ENCODE data around the gene RYR2. TPM values are rescaled to one million over a fixed set of nuclear protein-coding genes. Genes with fewer than 3 reads are reported as not detected.
A peak's percentile ranks its signal among the peaks of the same experiment; 100 is the strongest.

RYR2 gene
- polyA plus RNA-seq, 1 donor: 3.1 TPM

DNA sequence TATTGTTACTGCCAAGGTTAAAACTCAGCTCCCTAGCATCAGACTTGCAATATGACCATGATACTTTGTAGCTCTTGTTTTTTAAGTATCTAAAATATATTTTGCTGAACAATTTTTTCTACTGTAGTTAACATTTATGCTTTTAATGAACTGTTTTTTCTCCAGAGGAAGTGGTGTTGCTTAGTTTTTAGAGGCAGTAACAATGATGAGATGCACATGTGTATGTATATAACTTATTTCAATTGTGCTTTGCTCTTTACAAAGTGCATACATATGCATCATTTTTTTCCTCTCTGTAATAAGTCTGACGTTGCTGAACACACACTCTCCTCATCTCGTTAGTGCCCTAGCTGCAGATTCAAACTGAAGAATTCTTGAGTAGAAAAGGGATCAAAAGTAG is 430.0 kb downstream of the RYR2 start:
- DNase-seq: no peak

DNA sequence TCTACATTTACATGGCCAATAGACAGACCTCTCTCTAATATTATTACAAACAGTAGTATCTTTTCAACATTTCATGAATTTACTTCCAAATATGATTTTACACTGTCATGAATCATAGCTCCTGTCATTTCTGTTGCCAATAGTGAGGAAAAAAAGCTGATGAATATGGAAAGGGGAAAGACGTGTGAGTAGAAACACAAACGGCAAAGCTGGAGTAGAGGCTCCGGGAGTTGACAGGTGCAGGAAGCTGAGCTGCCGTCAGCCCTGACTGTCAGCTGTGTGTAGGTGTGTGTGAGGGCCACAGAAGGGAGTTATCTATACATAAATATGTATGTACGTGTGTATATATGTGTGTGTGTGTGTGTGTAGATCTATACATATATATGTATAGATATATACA is 431.9 kb downstream of the RYR2 start:
- DNase-seq: no peak

DNA sequence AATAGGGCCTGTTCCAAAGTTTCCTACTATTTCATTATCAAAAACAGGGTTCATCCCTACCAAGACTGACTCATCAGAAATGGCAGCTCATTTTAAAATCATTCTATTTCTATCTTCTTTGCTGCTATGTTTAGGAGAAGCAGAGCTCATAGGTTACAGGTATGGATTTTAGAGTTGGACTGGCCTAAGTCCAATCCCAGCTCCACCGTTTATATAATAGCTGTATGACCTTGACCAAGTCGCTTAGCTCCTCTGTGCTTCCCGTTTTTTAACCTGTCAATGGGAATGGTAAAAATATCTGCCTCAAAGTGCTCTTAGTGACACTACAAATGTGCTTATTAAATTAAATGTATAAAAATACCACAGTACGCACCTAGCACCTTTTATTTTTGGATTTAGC is 436.1 kb downstream of the RYR2 start:
- no peak for DNase-seq

DNA sequence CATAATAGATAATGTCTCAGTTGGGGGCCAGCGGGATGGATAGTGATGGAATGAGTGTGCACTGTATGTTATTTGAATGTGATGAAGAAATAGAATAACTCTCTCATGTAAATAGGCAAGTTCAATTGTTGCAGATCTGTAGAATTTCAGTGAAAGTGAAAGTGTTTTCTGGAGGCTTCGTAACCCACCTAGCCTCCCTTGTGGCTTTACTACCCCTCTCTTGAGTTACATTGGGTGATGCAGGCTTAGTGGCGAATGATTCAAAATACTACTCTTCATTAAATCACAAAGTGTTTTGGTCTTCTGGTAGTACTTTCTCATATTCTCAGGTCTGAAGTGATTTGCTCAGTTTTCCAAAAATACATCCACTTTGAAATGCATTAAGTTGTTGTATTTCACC is 436.9 kb downstream of the RYR2 start:
- no peak for DNase-seq

DNA sequence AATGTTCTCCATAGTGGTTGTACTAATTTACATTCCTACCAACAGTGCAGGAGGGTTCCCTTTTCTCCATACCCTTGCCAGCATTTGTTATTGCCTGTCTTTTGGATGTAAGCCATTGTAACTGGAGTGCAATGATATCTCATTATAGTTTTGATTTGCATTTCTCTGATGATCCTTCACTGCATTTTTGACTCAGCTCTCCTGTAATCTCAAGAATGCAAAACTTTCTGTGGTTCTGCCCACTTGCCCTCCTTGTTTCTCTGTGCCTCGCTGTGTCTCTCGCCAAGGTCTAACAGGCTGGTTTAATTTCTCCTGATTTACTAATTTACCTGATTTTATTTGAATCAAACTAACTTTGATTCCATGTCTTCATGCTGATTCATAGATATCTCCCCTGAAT is 440.8 kb downstream of the RYR2 start:
- no peak for DNase-seq

DNA sequence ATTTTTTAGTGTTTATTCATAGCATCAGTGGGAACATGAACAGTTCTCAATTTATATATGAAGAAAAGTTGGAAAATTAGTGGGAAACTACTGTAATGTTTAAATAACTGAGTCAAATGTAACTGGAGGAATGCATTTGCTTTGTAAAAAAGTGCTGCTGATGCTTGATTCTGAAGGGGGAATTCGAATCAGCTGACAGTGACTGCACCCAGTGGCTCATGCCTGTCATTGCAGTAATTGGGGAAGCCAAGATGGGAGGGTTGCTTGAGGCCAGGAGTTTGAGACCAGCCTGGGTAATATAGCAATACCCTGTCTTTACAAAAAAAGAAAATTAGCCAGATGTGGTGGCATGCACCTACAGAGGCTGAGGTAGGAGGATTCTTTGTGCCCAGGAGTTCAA is 450.4 kb downstream of the RYR2 start:
- DNase-seq: no peak

DNA sequence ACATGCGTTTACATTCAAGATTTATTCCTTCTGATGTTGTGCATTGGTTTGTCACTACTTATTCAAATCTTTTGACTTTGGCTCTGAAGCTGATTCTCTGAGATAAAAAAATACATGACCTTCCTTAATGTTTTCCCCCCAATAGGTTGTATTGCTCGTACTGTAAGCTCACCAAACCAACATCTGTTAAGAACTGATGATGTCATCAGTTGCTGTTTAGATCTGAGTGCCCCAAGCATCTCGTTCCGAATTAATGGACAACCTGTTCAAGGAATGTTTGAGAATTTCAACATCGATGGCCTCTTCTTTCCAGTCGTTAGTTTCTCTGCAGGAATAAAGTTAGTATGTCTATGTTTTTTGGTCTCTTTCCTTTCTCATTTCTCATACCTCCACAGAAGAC is 458.6 kb downstream of the RYR2 start:
- no peak for DNase-seq

DNA sequence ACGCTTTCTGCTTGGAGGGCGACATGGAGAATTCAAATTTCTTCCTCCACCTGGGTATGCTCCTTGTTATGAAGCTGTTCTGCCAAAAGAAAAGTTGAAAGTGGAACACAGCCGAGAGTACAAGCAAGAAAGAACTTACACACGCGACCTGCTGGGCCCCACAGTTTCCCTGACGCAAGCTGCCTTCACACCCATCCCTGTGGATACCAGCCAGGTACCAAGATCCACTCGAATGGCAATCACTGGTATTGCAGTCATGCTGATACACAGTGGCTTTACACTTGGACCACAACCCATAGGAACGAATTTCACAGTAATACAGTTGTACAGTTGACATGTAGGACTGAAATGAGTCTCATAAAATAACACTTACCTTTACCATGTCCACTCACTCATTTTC is 461.3 kb downstream of the RYR2 start:
- DNase-seq: no peak

DNA sequence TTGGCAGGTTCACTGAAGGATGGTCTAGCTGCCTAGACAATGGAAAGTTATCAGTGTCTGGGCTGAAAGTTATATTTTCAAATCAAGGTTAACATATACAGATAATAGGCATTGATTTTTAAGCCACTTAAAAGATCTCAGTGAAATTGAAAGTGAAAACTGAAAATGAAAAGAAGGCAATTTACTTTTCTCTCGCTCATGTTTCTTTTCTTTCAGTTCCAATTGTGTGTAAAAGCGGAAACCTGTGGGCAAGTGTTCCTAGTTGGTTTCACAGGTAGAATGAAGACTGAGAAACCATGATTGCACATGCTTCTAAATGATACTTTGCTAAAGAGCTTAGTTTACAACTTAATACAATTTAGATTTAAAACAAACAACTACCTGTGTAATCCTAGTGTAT is 465.0 kb downstream of the RYR2 start:
- no peak for DNase-seq

DNA sequence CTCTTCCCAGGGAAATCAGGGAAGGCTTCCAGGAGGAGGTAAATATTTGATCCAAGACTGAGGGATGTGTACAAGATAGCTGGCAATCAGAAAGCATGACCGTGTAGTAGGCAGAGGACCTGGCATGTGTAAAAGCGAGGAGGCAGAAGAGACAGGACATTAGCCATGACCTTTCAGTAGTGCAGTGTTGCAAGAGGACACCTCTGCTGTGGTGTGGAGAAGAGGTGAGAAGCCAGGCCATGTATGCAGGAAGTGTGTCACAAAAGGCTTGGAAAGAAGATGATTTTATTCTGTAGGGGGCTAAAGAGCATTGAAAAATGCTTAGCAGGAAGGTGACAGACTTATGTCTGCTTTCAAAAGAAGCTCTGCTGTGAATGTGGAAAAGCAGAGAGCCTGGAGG is 467.8 kb downstream of the RYR2 start:
- no peak for DNase-seq

DNA sequence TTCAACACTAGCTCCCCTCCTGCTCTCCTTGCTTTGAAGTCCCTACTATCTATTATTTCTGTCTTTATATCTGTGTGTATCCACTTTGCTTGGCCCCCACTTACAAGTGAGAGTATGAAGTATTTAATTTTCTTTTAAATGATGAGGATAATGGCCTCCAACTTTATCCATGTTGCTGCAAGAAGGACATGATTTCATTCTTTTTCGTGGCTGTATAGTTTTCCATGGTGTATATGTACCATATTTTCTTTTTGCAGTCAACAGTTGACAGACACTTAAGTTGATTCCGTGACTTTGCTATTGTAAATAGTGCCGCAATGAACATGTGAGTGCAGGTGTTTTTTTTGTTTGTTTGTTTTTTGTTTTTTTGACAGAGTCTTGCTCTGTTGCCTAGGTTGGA is 483.1 kb downstream of the RYR2 start:
- no peak for DNase-seq

DNA sequence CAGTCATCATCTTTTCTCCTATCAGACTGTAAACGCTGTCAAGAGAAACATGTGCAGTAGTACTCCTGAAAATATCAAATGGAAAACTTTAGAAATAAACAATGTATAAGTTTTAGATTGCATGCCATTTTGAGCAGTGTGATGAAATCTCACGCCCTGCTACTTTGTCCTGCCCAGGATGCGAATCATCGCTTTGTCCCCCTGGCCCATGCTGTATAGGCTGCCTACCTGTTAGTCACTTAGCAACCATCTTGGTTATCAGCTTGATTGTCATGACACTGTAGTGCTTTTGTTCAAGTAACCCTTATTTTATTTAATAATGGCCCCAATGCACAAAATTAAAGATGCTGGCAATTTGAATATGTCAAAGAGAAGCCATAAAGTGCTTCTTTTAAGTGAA is 485.8 kb downstream of the RYR2 start:
- DNase-seq: no peak

DNA sequence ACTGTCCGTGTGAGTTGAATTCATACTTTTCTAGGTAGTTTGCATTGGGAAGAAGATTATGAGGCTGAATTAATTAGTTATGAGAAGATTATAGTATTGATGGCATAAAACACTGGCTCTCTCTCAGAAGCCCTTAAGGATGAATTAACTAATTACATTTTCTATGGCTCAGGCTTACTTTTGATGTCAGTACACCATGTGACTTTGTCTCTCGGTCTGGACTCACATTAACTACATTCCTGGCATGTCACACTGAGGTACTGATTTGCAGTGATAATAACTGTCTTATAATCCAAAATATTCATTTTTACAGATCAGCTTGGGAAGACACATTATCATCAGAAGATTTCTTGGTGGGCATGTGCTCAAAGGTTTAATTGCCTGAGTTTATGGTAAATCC is 486.6 kb downstream of the RYR2 start:
- no peak for DNase-seq

DNA sequence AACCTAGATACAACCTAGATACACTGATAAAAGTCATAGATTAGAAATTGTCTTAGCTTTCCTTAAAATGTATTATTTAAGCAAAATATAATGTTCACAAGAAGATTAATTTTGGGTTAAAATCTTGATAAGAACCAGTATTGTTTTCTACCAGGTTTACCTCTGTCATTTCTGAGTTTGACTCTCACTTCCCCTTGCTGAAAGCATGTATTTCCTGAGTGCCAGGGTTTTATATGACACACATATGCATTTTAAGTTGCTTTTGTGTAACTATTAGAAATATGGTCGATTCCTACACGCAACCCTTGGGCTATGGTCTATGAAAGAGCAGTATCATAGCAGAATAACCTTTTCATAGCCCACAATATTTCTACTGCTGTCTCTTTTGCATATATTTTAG is 497.1 kb downstream of the RYR2 start:
- no peak for DNase-seq

DNA sequence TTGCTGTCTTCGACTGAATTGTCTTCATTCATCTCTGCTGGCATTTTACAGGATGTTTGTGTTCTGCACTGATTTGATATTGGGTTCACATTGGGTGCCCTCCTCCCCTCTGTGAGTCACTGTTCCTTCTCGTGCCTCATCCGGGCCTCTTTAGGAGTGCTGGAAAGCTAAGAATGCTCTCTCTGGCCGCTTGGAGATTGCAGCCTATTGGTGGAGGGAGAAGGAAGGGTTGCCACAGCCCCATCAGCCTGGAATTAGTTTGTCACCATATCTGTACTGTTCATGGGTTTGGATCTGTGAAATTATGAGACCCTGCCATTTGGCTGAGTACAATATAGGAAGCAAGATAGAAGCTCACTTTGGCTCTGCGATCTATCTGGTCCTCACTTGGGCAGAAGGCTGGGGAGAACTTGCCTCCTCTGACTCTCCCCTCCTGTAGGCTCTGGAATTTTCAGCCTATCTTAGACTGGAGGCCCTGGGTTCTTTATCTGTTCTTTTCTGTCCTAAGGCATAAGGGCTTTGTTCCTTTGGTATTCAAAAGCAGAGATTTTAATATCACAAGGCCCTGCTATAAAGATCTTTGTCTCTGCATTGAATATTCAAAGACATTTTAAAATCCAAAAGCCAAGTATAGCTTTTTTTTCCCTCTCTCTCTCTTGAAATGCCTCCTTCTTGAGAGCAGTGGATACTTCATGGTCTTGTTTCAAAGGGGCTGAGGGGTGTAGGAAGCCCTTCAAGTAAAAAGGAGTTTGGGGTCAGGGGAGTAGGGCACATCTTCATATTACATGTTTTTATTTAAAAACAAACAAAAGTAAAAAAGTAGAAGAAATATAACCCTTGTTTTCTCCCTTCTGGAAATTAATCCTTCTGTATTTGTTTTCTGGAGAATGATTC is 500.8 kb downstream of the RYR2 start:
- DNase-seq: no peak

DNA sequence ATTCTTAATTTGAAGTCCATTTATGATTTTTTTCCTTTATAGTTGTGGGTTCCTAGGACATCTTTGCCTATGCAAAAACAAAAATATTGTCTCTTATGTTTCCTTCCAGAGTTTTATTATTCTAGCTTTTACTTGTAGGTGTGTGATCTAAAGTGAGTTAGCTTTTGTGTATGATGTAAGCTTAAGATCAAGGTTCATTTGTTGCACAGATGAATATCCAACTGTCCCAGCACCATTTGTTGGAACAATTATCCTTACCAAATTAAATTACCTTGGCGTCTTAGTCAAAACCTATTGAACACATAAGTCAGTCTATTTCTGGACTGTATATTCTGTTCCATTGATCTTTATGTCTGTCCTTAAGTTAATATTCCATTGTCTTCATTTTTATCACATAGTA is 511.1 kb downstream of the RYR2 start:
- DNase-seq: no peak

DNA sequence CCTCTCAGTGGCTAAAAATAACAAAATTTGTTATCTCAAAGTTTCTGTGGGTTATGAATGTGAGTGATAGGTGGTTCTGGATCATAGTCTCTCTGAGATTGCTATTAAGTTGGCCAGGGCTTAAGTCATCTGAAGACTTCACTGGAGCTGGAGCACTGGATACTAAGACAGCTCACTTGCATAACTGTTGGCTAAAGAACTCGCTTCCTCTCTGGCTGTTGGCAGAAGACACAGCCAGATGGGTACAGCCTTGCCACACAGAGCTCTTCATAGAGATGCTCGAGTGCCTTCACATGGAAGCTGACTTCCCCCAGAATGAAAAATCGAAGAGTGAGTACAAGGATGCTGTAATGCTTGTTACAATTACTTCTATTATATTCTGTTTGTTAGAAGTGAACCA is 514.9 kb downstream of the RYR2 start:
- no peak for DNase-seq

DNA sequence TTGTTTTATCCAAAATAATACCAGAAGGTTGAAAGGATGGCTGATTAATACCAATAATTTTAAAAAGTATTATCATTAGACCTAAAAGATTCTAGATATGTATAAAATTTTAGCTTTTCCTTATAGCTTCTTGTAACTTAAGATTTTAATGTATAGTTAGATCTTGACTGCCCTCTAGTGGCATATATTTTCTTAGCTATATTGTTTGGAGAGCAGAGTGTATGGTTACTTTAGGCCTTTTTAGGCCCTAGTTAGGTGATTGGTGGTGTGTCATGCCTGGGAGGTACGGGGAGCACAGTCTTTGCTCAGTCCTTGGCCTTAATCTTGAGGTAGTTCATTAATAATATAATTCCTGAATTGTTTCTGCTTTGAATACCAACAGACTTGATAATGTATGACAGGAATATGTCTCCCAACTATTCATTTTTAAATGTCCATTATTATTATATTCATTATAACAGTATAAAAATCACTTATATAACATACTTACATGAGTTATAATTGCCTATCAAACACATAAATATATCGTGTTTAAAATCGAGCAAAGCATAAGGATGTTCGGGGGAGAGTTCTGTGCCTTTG is 520.3 kb downstream of the RYR2 start:
- peak; percentile 52 for DNase-seq

DNA sequence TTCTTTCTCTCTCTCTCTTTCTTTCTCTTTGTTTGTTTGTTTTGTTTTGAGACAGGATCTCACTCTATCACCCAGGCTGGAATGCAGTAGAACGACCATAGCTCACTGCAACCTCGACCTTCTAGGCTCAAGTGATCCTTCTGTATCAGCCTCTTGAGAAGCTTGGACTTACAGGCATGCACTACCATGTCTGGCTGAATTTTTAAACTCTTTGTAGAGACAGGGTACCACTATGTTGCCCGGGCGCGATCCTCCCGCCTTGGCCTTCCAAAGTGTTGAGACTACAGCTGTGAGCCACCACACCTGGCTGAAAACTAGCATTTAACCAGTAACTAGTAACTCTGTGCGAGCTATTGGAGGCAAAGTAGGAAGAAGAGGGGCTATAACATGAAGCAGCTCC is 523.3 kb downstream of the RYR2 start:
- no peak for DNase-seq

DNA sequence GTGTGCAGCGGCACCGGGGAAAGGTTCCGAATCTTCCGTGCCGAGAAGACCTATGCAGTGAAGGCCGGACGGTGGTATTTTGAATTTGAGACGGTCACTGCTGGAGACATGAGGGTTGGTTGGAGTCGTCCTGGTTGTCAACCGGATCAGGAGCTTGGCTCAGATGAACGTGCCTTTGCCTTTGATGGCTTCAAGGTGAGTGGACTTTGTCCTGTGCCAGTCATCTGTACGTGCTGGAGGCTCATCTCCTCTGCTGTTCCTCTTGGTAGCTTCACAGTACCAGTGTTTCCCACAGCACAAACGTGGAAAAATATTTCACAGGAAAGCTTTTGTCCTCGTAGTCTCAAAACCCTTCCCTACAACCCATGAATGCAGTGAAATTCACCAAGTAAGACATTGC is 524.6 kb downstream of the RYR2 start:
- no peak for DNase-seq

DNA sequence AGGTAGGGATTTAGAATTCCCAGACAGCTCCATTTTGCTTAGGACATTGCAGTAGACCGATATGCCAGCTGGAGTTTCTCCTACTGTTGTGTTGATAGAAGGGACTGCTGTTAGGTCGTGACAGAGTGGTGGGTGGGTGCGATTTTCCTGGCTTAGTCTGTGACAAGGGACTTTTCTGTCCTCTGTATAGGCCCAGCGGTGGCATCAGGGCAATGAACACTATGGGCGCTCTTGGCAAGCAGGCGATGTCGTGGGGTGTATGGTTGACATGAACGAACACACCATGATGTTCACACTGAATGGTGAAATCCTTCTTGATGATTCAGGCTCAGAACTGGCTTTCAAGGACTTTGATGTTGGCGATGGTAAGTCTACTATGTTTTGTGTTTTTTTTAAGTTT is 527.0 kb downstream of the RYR2 start:
- DNase-seq: no peak

DNA sequence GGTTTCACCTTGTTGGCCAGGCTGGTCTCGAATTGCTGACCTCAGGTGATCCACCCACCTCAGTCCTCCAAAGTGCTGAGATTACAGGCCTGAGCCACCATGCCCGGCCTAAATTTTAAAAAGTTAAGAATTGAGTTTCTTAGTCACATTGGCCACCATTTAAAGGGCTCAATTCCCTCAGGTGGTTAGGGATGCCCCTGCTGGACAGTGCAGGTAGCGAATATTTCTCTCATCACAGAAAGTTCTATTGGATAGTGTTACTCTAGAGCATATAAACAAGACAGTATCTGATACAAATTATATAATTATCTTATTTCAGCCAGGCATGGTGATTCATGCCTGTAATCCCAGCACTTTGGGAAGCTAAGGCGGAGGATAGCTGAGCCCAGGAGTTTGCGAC is 528.5 kb downstream of the RYR2 start:
- DNase-seq: no peak

DNA sequence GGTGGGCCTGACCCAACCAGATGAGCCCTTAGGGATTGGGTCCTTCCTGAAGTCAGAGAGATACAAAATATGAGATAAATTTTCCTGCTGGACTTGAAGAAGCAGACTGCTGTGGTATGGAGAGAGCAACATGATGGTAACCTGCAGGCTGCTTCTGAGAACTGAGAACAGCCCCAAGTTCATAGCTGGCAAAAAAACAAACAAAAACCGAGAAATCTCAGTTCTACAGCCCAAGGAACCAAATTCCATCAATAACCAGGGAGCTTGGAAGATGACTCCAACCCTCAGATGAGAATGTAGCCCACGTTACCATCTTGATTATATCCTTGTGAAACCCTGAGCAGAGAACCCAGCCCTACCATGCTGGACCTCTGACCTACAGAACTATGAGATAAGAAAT is 532.6 kb downstream of the RYR2 start:
- no peak for DNase-seq

DNA sequence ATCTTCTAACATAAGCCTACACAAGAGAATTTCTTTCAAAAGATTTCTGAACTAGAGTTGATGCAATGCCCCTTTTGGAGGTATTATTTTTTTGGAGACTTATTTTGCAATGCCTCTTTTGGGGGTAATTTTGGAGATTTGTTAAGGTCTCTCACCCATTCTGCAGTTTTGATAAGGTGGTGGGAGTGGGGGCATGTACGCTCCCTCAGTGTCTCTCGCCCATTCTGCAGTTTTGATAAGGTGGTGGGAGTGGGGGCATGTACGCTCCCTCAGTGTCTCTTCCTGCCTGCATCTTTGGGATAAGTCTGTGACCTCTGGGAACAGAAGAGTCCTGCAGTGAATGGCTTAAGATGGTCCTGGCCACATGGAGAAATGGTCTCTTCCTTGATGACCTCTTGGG is 536.6 kb downstream of the RYR2 start:
- DNase-seq: no peak

DNA sequence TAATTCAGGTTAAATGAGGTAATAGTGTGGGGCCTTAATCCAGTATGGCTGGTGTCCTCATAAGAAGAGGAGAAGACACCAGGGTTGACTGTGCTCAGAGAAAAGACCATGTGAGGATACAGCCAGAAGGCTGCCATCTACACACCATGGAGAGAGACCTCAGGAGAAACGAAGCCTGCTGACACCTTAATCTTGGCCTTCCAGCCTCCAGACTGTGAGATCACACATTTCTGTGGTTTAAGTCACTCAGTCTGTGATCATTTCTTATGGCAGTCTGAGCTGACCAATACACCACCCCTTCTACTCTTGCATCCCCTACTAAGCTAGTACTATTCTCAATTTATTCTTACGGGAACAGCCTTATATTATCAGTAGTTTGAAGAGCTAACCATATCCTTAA is 538.7 kb downstream of the RYR2 start:
- DNase-seq: no peak
